Loucy (cell line): ENCODE results near the gene FOXJ2.

Source experiments
- H2AFZ ChIP-seq: fragments of 200-600 bp; sonication (generic); 2 replicates; pipeline ENCODE4 v1.6.0; 2016; ENCODE audit warnings: antibody characterized with exemption, mild to moderate bottlenecking, low read length, moderate library complexity
- H3F3A ChIP-seq: fragments of 200-600 bp; 2 replicates; pipeline ENCODE4 v1.6.0; 2016; ENCODE audit warnings: antibody characterized with exemption, low read depth, mild to moderate bottlenecking
- H3K27me3 ChIP-seq: fragments of 200-600 bp; sonication (generic); 2 replicates; pipeline ENCODE4 v1.6.1; 2014; ENCODE audit warnings: low read length, mild to moderate bottlenecking; ENCODE audit not compliant: insufficient read depth, poor library complexity, severe bottlenecking
- H3K36me3 ChIP-seq: fragments of 200-600 bp; sonication (generic); 2 replicates; pipeline ENCODE4 v1.6.1; 2016; ENCODE audit warnings: low read length; ENCODE audit not compliant: insufficient read depth
- H3K4me1 ChIP-seq: fragments of 200-600 bp; sonication (generic); 2 replicates; pipeline ENCODE4 v1.5.1; 2014; ENCODE audit warnings: low read length, mild to moderate bottlenecking; ENCODE audit not compliant: insufficient read depth, poor library complexity, severe bottlenecking
- H3K4me2 ChIP-seq: fragments of 200-600 bp; sonication (generic); 2 replicates; pipeline ENCODE4 v1.6.0; 2014; ENCODE audit warnings: antibody characterized with exemption, low read length, low read depth, mild to moderate bottlenecking; ENCODE audit not compliant: poor library complexity, severe bottlenecking
- H3K4me3 ChIP-seq: fragments of 200-600 bp; sonication (generic); 2 replicates; pipeline ENCODE4 v1.5.1; 2014; ENCODE audit warnings: low read length, mild to moderate bottlenecking, mixed read lengths; ENCODE audit not compliant: poor library complexity, severe bottlenecking
- H3K79me2 ChIP-seq: fragments of 200-600 bp; sonication (generic); 2 replicates; pipeline ENCODE4 v1.6.1; 2014; ENCODE audit warnings: low read length; ENCODE audit not compliant: insufficient read depth
- H3K9ac ChIP-seq: fragments of 200-600 bp; sonication (generic); 2 replicates; pipeline ENCODE4 v1.6.0; 2014; ENCODE audit warnings: mild to moderate bottlenecking, low read depth, low read length, moderate library complexity; ENCODE audit not compliant: poor library complexity, severe bottlenecking
- H3K9me2 ChIP-seq: fragments of 200-600 bp; sonication (generic); replicated peaks from 2 replicates; pipeline ENCODE4 v1.6.1; 2016; ENCODE audit warnings: low read depth, low read length, mixed read lengths
- H3K9me3 ChIP-seq: fragments of 200-600 bp; sonication (generic); 2 replicates; pipeline ENCODE4 v1.6.1; 2014; ENCODE audit warnings: mild to moderate bottlenecking, antibody characterized with exemption, low read length, low read depth; ENCODE audit not compliant: insufficient read depth
- H4K20me1 ChIP-seq: fragments of 200-600 bp; sonication (generic); 2 replicates; pipeline ENCODE4 v1.6.0; 2014; ENCODE audit warnings: antibody characterized with exemption, low read length, mild to moderate bottlenecking; ENCODE audit not compliant: insufficient read depth, poor library complexity, severe bottlenecking
- EZH2phosphoT487 ChIP-seq: fragments of 200-600 bp; IDR thresholded peaks from 2 replicates; pipeline ENCODE4 v1.6.1; 2018; ENCODE audit warnings: antibody characterized with exemption, mild to moderate bottlenecking, moderate library complexity, borderline replicate concordance
- TF ChIP-seq, protein P1 (sequence below): fragments of 200-600 bp; sonication (generic); conservative IDR thresholded peaks from 2 replicates; pipeline ENCODE4 v1.5.1; 2014; ENCODE audit warnings: mild to moderate bottlenecking, antibody characterized with exemption, low read length

The FOXJ2 gene

DNA sequence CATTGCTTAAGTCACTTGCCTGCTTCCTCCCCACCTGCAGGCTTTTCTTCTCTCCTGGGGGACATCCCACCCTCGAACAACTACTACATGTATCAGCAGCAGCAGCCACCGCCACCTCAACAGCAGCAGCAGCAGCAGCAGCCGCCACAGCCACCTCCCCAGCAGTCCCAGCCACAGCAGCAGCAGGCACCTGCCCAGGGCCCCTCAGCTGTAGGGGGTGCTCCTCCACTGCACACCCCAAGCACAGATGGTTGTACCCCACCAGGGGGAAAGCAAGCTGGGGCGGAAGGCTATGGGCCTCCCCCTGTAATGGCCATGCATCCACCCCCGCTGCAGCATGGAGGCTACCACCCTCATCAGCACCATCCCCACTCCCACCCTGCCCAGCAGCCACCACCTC, 15.3 kb downstream of the FOXJ2 start:
- Histone ChIP-seq H3F3A (no peaks in the 10 kb centered on the region), H3K27me3 (no peaks in the 10 kb centered on the region), H2AFZ (no peak overlapping the region), H3K4me2 (no peak overlapping the region), H4K20me1 (no peaks in the 10 kb centered on the region), H3K9me3 (no peaks in the 10 kb centered on the region), H3K4me3 (no peak overlapping the region), H3K4me1 (peaks cover 8% of the 10 kb centered on the region), H3K9ac (no peak overlapping the region), H3K79me2 (no peaks in the 10 kb centered on the region), H3K9me2 (no peaks in the 10 kb centered on the region), H3K36me3 (peaks cover 47% of the 10 kb centered on the region; the same call in 1 of the 2 replicates)
- TF ChIP-seq, protein P1, sequence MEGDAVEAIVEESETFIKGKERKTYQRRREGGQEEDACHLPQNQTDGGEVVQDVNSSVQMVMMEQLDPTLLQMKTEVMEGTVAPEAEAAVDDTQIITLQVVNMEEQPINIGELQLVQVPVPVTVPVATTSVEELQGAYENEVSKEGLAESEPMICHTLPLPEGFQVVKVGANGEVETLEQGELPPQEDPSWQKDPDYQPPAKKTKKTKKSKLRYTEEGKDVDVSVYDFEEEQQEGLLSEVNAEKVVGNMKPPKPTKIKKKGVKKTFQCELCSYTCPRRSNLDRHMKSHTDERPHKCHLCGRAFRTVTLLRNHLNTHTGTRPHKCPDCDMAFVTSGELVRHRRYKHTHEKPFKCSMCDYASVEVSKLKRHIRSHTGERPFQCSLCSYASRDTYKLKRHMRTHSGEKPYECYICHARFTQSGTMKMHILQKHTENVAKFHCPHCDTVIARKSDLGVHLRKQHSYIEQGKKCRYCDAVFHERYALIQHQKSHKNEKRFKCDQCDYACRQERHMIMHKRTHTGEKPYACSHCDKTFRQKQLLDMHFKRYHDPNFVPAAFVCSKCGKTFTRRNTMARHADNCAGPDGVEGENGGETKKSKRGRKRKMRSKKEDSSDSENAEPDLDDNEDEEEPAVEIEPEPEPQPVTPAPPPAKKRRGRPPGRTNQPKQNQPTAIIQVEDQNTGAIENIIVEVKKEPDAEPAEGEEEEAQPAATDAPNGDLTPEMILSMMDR, result no peak
- no peak for TF ChIP-seq EZH2phosphoT487

DNA sequence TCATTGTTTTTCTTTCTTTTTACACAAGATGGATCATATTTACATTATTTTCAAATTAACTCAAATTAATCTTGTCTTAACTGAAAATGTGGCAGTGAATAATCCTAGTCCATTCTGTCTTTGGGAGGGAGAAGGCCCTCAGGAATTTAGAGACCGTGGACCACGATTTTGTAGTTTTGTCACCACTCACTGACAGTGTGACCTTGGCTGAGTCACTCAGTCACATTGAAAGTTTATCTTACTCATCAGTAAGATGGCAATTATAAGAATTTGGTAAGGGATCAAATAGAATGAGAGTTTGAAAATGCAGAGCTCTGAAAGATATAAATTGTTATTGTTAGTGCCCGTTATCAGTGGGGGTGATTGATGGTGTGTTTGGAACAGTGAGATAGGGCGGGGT, 16.4 kb downstream of the FOXJ2 start:
- TF ChIP-seq EZH2phosphoT487, result no peak
- TF ChIP-seq, protein P1, result no peak

DNA sequence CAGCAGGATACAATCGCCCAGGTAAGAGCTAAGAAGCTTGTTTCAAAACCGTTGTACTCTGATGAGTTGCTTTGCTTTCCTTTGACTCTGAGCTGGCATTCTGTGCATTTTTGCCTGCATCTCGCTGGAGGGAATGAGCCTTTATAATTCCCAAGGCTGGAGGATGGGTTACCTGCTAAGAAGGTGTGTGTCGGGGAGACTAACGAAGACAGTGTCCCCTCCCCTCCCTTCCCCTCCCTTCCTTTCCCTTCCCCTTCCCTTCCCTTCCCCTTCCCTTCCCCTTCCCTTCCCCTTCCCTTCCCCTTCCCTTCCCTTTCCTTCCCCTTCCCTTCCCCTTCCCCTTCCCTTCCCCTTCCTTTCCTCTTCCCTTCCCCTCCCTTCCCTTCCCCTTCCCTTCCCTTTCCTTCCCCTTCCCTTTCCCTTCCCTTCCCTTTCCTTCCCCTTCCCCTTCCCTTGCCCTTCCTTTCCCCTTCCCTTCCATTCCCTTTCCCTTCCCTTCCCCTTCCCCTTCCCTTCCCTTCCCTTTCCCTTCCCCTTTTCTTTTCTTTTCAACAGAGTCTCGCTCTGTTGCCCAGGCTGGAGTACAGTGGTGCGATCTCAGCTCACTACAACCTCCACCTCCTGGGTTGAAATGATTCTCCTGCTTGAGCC, 18.2 kb downstream of the FOXJ2 start:
- TF ChIP-seq, protein P1, result no peak
- no peak for TF ChIP-seq EZH2phosphoT487
- Histone ChIP-seq H3K4me2 (no peak overlapping the region), H3K9me2 (no peaks in the 10 kb centered on the region), H2AFZ (no peak overlapping the region), H4K20me1 (no peaks in the 10 kb centered on the region), H3K4me1 (peaks cover 8% of the 10 kb centered on the region), H3K79me2 (no peaks in the 10 kb centered on the region), H3K9me3 (no peaks in the 10 kb centered on the region), H3F3A (no peaks in the 10 kb centered on the region), H3K27me3 (no peaks in the 10 kb centered on the region), H3K36me3 (peaks cover 42% of the 10 kb centered on the region; the same call in 1 of the 2 replicates), H3K4me3 (no peak overlapping the region), H3K9ac (no peak overlapping the region)

More for the DNA sequence above, 16.4 kb downstream of the FOXJ2 start:
- H3K4me2 ChIP-seq, result no peak overlapping the region
- no peaks in the 10 kb centered on the region for H3K9me3 ChIP-seq
- H3K79me2 ChIP-seq, result no peaks in the 10 kb centered on the region
- peaks cover 8% of the 10 kb centered on the region for H3K4me1 ChIP-seq
- H3K36me3 ChIP-seq, result peaks cover 45% of the 10 kb centered on the region; the same call in 1 of the 2 replicates
- H4K20me1 ChIP-seq, result no peaks in the 10 kb centered on the region
- H3K4me3 ChIP-seq, result no peak overlapping the region
- H3K9ac ChIP-seq, result no peak overlapping the region
- H3K27me3 ChIP-seq, result no peaks in the 10 kb centered on the region
- H3K9me2 ChIP-seq, result no peaks in the 10 kb centered on the region
- no peak overlapping the region for H2AFZ ChIP-seq
- H3F3A ChIP-seq, result no peaks in the 10 kb centered on the region
